SKM-1 treated with dmso at 0.1 percent for 144 hours (cell line): ENCODE measurements around the gene PSMD12.
A peak's percentile ranks its signal among the peaks of the same experiment; 100 is the strongest.
"Not testable (repeated sequence)": the region's sequence is repeated elsewhere in the genome, so short reads cannot be mapped to it uniquely, and the experiment has no call there.

Experiments
- DNase-seq: peaks from one replicate; lab custom pipeline; 2025; ENCODE audit not compliant: unreplicated experiment; lab: John Stamatoyannopoulos, UW

Gene PSMD12

GRCh38 chr17:67315865-67316264, 50.5 kb downstream of the PSMD12 start:
- no peak for DNase-seq

- no peak for DNase-seq
Measured at GRCh38 chr17:67312265-67312664, 54.1 kb downstream of the PSMD12 start.

- no peak for DNase-seq
Measured at GRCh38 chr17:67311575-67311974, 54.8 kb downstream of the PSMD12 start.

- no peak for DNase-seq
Measured at GRCh38 chr17:67310406-67310805, 56.0 kb downstream of the PSMD12 start.

- DNase-seq, result not testable (repeated sequence)
Measured at GRCh38 chr17:67305446-67306235, 60.7 kb downstream of the PSMD12 start.

- DNase-seq, result no peak
Measured at GRCh38 chr17:67297454-67297960, 68.9 kb downstream of the PSMD12 start.

- DNase-seq, result no peak
Measured at GRCh38 chr17:67294451-67295199, 71.8 kb downstream of the PSMD12 start.

GRCh38 chr17:67293251-67294203, 72.8 kb downstream of the PSMD12 start:
- DNase-seq, result peak; percentile 81

GRCh38 chr17:67290711-67291291, 75.6 kb downstream of the PSMD12 start:
- no peak for DNase-seq

GRCh38 chr17:67290244-67290643, 76.1 kb downstream of the PSMD12 start:
- no peak for DNase-seq

GRCh38 chr17:67289181-67289876, 77.0 kb downstream of the PSMD12 start:
- no peak for DNase-seq
